Activated T-cell treated with anti-CD3 and anti-CD28 coated beads, Interleukin-2, amount 50 U/mL, for 72 hours (primary cell): ENCODE data around the gene PRR23A. TPM values are rescaled to one million over a fixed set of nuclear protein-coding genes. Genes with fewer than 3 reads are reported as not detected.
"Not testable (repeated sequence)": the region's sequence is repeated elsewhere in the genome, so short reads cannot be mapped to it uniquely, and the experiment has no call there.

Experiments
- ATAC-seq, 2 donors: fragments of 150-1000 bp; cut with Tn5 transposase; replicated peaks in 1 of 2; 2 replicates each; pipeline ENCODE4 v1.10.0; 2021; ENCODE audit warnings: moderate library complexity in 2 of 2, mild to moderate bottlenecking in 1 of 2
- DNase-seq, 2 donors: peaks; one replicate each; pipeline ENCODE4 v3.0.0; 2021 to 2022; ENCODE audit warnings: mixed read lengths in 1 of 2
- H3K27ac Mint-ChIP-seq: one replicate; pipeline ENCODE4 v1.8.0; 2022; ENCODE audit warnings: mild to moderate bottlenecking, moderate library complexity, mixed read lengths
- H3K27me3 Mint-ChIP-seq: one replicate; pipeline ENCODE4 v1.8.0; 2022; ENCODE audit warnings: low read depth, mixed read lengths
- H3K36me3 Mint-ChIP-seq, 2 donors: one replicate each; pipeline ENCODE4 v1.8.0; 2022; ENCODE audit warnings: mixed read lengths in 2 of 2, mild to moderate bottlenecking in 1 of 2; ENCODE audit not compliant: insufficient read depth in 2 of 2
- H3K4me1 Mint-ChIP-seq: one replicate; pipeline ENCODE4 v1.8.0; 2022; ENCODE audit warnings: low read depth, mixed read lengths
- H3K4me3 Mint-ChIP-seq, 2 donors: one replicate each; pipeline ENCODE4 v1.8.0; 2022; ENCODE audit warnings: mild to moderate bottlenecking in 2 of 2, mixed read lengths in 2 of 2, moderate library complexity in 2 of 2
- H3K9me3 Mint-ChIP-seq, 2 donors: one replicate each; pipeline ENCODE4 v1.8.0; 2022; ENCODE audit warnings: mixed read lengths in 2 of 2
- total RNA-seq, 2 donors: library from RNA; stranded (reverse); gene quantifications; one replicate each; pipeline ENCODE4 v1.2.3, GENCODE V29; 2022

PRR23A gene
- not detected for total RNA-seq

DNA sequence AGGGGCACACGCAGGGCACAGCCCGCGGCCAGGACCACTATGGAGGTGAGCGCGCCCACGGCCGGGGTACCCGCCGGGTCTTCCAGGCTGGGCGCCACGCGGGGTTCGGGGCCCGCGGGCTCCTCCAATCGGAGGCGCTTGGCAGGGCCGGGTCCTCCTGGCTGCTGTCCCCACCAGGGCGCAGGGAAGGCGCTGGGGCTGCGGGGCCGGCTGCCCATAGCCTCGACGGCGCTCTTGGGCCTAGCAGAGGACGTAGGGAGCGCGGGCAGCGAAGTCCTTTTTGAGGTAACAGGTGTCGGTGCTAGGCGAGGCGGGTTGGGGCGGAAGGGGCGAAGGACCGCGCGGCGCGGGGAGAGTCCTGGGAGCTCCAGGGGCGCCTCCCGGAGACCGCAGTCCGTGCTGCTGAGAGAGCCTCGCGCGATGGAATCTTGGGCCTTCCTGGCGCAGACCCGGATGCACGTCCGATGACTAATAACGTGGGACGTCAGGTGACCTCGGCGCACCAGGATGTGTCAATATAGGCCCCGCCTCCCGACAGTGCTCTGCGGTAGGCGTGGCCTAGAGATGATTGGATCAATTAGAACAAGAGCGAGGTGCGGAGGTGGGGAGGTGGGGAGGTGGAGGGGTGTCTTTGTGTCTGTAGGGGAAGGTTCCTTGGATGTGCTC, at the start of gene PRR23A:
Gene PRR23A, minus strand, starts transcription at position 218 of the 666 bp plus-strand sequence. Its CDS starts 0 bp downstream, at position 218.
- DNase-seq: no peak

GRCh38 chr3:139052802-139053600, 46.9 kb upstream of the PRR23A start:
- DNase-seq (no peak), ATAC-seq (no peak)
- Mint-ChIP-seq H3K4me3 (no peak overlapping the region), H3K36me3 (peaks cover 4 to 6% of the 10 kb centered on the region in 2 donors), H3K4me1 (no peaks in the 10 kb centered on the region), H3K27ac (no peak overlapping the region), H3K27me3 (no peaks in the 10 kb centered on the region), H3K9me3 (peaks cover 15 to 17% of the 10 kb centered on the region in 2 donors)

More for the DNA sequence above, at the start of gene PRR23A:
- H3K27ac Mint-ChIP-seq: no peak within 1 kb of the TSS
- H3K4me1 Mint-ChIP-seq: no peaks in the 10 kb centered on the region
- no peak within 1 kb of the TSS for H3K4me3 Mint-ChIP-seq
- peaks cover 4 to 9% of the 10 kb centered on the region in 2 donors for H3K36me3 Mint-ChIP-seq
- ATAC-seq: no peak
- peaks cover 10 to 13% of the 10 kb centered on the region in 2 donors for H3K9me3 Mint-ChIP-seq
- no peaks in the 10 kb centered on the region for H3K27me3 Mint-ChIP-seq

- no peak within 1 kb of the TSS for H3K4me3 Mint-ChIP-seq
- H3K36me3 Mint-ChIP-seq: peaks cover 0 to 7% of the 10 kb centered on the region in 2 donors
- ATAC-seq: no peak
- no peaks in the 10 kb centered on the region for H3K4me1 Mint-ChIP-seq
- H3K27me3 Mint-ChIP-seq: peaks cover 5% of the 10 kb centered on the region
- no peak within 1 kb of the TSS for H3K27ac Mint-ChIP-seq
- H3K9me3 Mint-ChIP-seq: peaks cover 2 to 7% of the 10 kb centered on the region in 2 donors
- DNase-seq: no peak
These were observed 38.5 kb upstream of the PRR23A start, which contains the start of gene PRR23C for GRCh38 chr3:139044366-139045210. TSS of gene PRR23C (minus strand) at chr3:139044892. CDS start at chr3:139044620, 272 bp downstream.

- Mint-ChIP-seq H3K9me3 (peaks cover under 1 to 4% of the 10 kb centered on the region in 2 donors), H3K4me1 (no peaks in the 10 kb centered on the region), H3K27ac (no peak overlapping the region), H3K27me3 (peaks cover 13% of the 10 kb centered on the region), H3K36me3 (peaks cover 0 to 7% of the 10 kb centered on the region in 2 donors), H3K4me3 (no peak overlapping the region)
- DNase-seq (no peak), ATAC-seq (no peak)
These were observed 37.7 kb upstream of the PRR23A start for GRCh38 chr3:139043554-139044365.

- no peak overlapping the region for H3K27ac Mint-ChIP-seq
- peaks cover 23% of the 10 kb centered on the region for H3K27me3 Mint-ChIP-seq
- DNase-seq (no peak), ATAC-seq (no peak)
- H3K4me3 Mint-ChIP-seq: no peak overlapping the region
- no peaks in the 10 kb centered on the region for H3K36me3 Mint-ChIP-seq
- no peaks in the 10 kb centered on the region for H3K4me1 Mint-ChIP-seq
- peaks cover 0 to 2% of the 10 kb centered on the region in 2 donors for H3K9me3 Mint-ChIP-seq
These were observed 31.4 kb upstream of the PRR23A start for GRCh38 chr3:139037478-139037877.

- H3K4me3 Mint-ChIP-seq: no peak overlapping the region
- no peak overlapping the region for H3K27ac Mint-ChIP-seq
- ATAC-seq (no peak), DNase-seq (no peak)
- peaks cover 9 to 10% of the 10 kb centered on the region in 2 donors for H3K9me3 Mint-ChIP-seq
- no peaks in the 10 kb centered on the region for H3K4me1 Mint-ChIP-seq
- peaks cover 4 to 6% of the 10 kb centered on the region in 2 donors for H3K36me3 Mint-ChIP-seq
- peaks cover 2% of the 10 kb centered on the region for H3K27me3 Mint-ChIP-seq
These were observed 26.4 kb upstream of the PRR23A start for GRCh38 chr3:139032326-139033002.

GRCh38 chr3:139030576-139030975, 24.5 kb upstream of the PRR23A start:
- ATAC-seq, H3K36me3 Mint-ChIP-seq, H3K27ac Mint-ChIP-seq, H3K27me3 Mint-ChIP-seq, DNase-seq, H3K4me1 Mint-ChIP-seq, H3K4me3 Mint-ChIP-seq: not testable (repeated sequence)
- peaks cover 9 to 12% of the 10 kb centered on the region in 2 donors for H3K9me3 Mint-ChIP-seq

DNA sequence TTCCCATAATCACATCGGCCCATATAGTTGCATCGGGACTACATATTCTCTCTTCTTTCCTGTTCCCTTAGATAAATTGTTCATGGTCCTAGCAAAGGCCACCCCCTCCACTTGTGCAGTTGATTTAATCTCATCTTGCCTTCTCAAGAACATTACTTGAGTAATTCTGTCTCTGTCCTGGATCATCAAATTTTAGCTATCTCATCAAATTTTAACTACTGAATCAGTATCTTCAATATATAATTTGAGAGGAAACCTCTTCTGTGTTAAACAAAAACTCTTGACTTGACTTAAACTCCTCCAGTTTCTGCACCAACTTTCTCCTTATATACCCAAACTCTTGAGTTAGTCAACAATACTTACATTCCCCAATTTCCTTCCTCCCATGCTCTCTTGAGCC, 18.9 kb upstream of the PRR23A start:
- ATAC-seq (no peak), DNase-seq (no peak)
- Mint-ChIP-seq H3K36me3 (no peaks in the 10 kb centered on the region), H3K27me3 (no peaks in the 10 kb centered on the region), H3K4me1 (no peaks in the 10 kb centered on the region), H3K9me3 (peaks cover 5% of the 10 kb centered on the region in 2 donors), H3K27ac (no peak overlapping the region), H3K4me3 (no peak overlapping the region)

DNA sequence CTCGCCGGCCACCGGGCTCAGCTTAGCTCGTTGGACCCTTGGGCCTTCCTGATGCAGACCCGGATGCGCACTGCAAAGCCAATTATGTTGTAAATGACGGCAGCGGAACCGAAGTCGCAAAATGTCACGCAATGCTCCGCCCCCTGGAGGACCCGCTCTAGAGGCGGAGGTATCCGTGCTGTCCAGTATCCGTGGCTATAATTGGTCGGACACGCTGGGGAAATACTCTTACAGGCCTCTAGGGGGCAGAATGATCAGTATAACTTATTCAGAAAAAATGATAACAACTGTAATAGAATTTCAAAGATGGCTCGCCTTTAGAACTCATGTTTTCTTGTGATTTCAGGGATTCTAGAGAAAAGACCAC, 14.8 kb upstream of the PRR23A start, which contains the start of gene PRR23B:
Gene PRR23B, minus strand, starts transcription at position 59 of the 367 bp plus-strand sequence. CDS start 265 bp downstream, outside the sequence.
- Mint-ChIP-seq H3K9me3 (peaks cover 1 to 5% of the 10 kb centered on the region in 2 donors), H3K27me3 (peaks cover 5% of the 10 kb centered on the region), H3K4me1 (no peaks in the 10 kb centered on the region), H3K36me3 (peaks cover 5 to 8% of the 10 kb centered on the region in 2 donors), H3K27ac (no peak within 1 kb of the TSS), H3K4me3 (no peak within 1 kb of the TSS)
- no peak for DNase-seq
- ATAC-seq: no peak

DNA sequence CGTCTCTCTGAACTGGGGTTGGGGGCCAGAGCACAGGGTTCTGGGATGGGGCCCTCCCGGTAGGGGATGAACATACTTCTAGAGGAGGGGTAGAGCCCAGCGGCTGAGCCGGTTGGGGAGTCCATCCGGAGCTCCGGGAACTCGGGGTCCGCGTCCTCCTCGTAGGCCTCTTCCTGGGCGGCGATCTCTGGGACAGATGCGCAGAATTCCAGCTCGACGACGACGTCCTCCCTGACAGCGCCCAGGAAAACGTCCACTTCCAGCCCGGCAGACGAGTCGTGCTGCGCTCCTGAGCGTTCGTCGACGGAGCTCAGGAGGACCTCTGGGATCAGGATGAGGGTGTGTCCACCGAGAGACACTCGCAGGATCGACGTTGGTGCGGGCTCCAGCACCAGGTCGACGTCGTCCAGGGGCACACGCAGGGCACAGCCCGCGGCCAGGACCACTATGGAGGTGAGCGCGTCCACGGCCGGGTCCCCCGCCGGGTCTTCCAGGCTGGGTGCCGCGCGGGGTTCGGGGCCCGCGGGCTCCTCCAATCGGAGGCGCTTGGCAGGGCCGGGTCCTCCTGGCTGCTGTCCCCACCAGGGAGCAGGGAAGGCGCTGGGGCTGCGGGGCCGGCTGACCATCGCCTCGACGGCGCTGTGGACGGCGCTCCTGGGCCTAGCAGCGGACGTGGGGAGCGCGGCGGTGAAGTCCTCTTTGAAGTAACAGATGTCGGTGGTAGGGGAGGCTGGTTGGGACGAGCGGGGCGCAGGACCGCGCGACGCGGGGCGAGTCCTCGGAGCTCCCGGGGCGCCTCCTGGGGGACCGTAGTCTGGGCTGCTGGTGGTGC, 14.2 kb upstream of the PRR23A start:
- no peak for DNase-seq
- Mint-ChIP-seq H3K27me3 (peaks cover 5% of the 10 kb centered on the region), H3K27ac (no peak overlapping the region), H3K4me1 (no peaks in the 10 kb centered on the region), H3K9me3 (peaks cover 1 to 5% of the 10 kb centered on the region in 2 donors), H3K36me3 (peaks cover 5 to 8% of the 10 kb centered on the region in 2 donors), H3K4me3 (no peak overlapping the region)
- ATAC-seq: no peak

DNA sequence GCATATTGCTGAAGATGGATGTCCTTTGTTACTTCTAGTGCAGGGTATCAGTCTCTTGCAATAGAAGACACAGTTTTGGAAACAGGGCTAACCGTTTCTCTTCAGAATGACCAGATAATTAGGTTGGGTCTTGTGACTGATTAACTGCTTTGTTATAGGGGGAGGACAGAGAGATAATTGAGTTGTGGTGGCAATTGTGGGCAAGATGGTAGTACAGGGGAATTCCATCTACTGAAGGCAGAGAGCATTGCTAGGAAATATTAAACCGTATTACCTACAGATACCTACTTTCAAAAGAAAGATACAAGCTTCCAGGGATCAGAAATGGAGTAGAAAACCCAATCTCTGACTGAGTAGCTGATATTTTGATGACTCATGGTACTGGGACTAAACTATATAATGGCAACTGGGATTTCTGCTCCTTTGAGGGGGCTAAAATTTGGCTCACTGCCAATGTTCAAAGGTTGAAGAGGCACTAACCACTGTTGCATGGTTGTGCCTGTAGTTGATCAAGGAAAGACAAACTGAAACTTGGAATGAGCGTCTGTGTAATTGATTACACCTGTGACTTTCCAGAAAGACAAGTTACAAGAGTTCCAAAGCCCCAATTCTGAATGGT, 10.5 kb upstream of the PRR23A start:
- Mint-ChIP-seq H3K9me3 (peaks cover 1 to 9% of the 10 kb centered on the region in 2 donors), H3K4me1 (no peaks in the 10 kb centered on the region), H3K4me3 (no peak overlapping the region), H3K36me3 (peaks cover 7 to 8% of the 10 kb centered on the region in 2 donors), H3K27me3 (peaks cover 5% of the 10 kb centered on the region), H3K27ac (no peak overlapping the region)
- DNase-seq (no peak), ATAC-seq (no peak)
